Activated gamma-delta T cell treated with anti-CD3 and anti-CD28 coated beads, Interleukin-2, amount 50 U/mL, for 16 hours (primary cell): ENCODE data around the gene ICE2.

ENCODE experiments used
- DNase-seq: peaks from one replicate; pipeline ENCODE4 v3.0.0-alpha.2; 2020; ENCODE audit warnings: low read depth

The ICE2 gene

GRCh38 chr15:60493166-60493565, 14.2 kb upstream of the ICE2 start:
- DNase-seq, result no peak

- no peak for DNase-seq
Measured at GRCh38 chr15:60486742-60487141, 7.8 kb upstream of the ICE2 start.

- no peak for DNase-seq
Measured at GRCh38 chr15:60485365-60486055, 6.6 kb upstream of the ICE2 start.

GRCh38 chr15:60483042-60483441, 4.1 kb upstream of the ICE2 start:
- DNase-seq, result no peak

- no peak for DNase-seq
Measured at GRCh38 chr15:60480888-60481287, 1.9 kb upstream of the ICE2 start.

GRCh38 chr15:60480149-60480548, 1.2 kb upstream of the ICE2 start:
- no peak for DNase-seq

- DNase-seq, result no peak
Measured at GRCh38 chr15:60479361-60480110, 594 bp upstream of the ICE2 start.

- no peak for DNase-seq
Measured at GRCh38 chr15:60477916-60478565, 901 bp downstream of the ICE2 start.

- no peak for DNase-seq
Measured at GRCh38 chr15:60477164-60477563, 1.8 kb downstream of the ICE2 start.

GRCh38 chr15:60476713-60477112, 2.2 kb downstream of the ICE2 start:
- DNase-seq, result no peak

- no peak for DNase-seq
Measured at GRCh38 chr15:60473135-60473534, 5.8 kb downstream of the ICE2 start.

- DNase-seq, result no peak
Measured at GRCh38 chr15:60471314-60471713, 7.6 kb downstream of the ICE2 start.

GRCh38 chr15:60469893-60470641, 8.9 kb downstream of the ICE2 start:
- no peak for DNase-seq

GRCh38 chr15:60464836-60465630, 13.9 kb downstream of the ICE2 start:
- DNase-seq, result no peak

GRCh38 chr15:60462027-60462426, 16.9 kb downstream of the ICE2 start:
- no peak for DNase-seq

GRCh38 chr15:60460931-60461330, 18.0 kb downstream of the ICE2 start:
- no peak for DNase-seq

GRCh38 chr15:60458721-60459120, 20.2 kb downstream of the ICE2 start:
- DNase-seq, result no peak

GRCh38 chr15:60457985-60458384, 21.0 kb downstream of the ICE2 start:
- DNase-seq, result no peak

GRCh38 chr15:60454824-60455223, 24.1 kb downstream of the ICE2 start:
- DNase-seq, result no peak

- DNase-seq, result no peak
Measured at GRCh38 chr15:60448668-60449360, 30.1 kb downstream of the ICE2 start.

GRCh38 chr15:60444289-60444912, 34.5 kb downstream of the ICE2 start:
- no peak for DNase-seq
